RWPE2 (cell line): Measurements from ENCODE around the gene CLBA1.

Experiments
- ATAC-seq: fragments of 200-7000 bp; cut with Tn5 transposase; 3 replicates; pipeline ENCODE4 v1.9.1; 2021; ENCODE audit warnings: low read depth
- DNase-seq: peaks from one replicate; pipeline ENCODE4 v3.0.0-alpha.2; 2020; ENCODE audit warnings: low spot score
- H3K27ac ChIP-seq: fragments of 450-650 bp; 2 replicates; pipeline ENCODE4 v1.5.1; 2017; ENCODE audit warnings: mild to moderate bottlenecking; ENCODE audit not compliant: poor library complexity, severe bottlenecking
- H3K27me3 ChIP-seq: fragments of 250-450 bp; sonication (Bioruptor Pico); 2 replicates; pipeline ENCODE4 v1.5.1; 2021; ENCODE audit warnings: mild to moderate bottlenecking, moderate library complexity; ENCODE audit not compliant: insufficient read depth, poor library complexity, severe bottlenecking
- H3K36me3 ChIP-seq: fragments of 250-450 bp; sonication (Bioruptor Pico); 2 replicates; pipeline ENCODE4 v1.5.1; 2020; ENCODE audit warnings: low read depth, mild to moderate bottlenecking, moderate library complexity
- H3K4me1 ChIP-seq: fragments of 250-450 bp; sonication (Bioruptor Pico); 2 replicates; pipeline ENCODE4 v1.5.1; 2021; ENCODE audit warnings: mild to moderate bottlenecking, moderate library complexity; ENCODE audit not compliant: insufficient read depth, poor library complexity, severe bottlenecking
- H3K4me3 ChIP-seq: fragments of 250-450 bp; sonication (Bioruptor Pico); 2 replicates; pipeline ENCODE4 v1.5.1; 2021; ENCODE audit warnings: mild to moderate bottlenecking, moderate library complexity; ENCODE audit not compliant: severe bottlenecking
- H3K9me3 ChIP-seq: fragments of 250-450 bp; sonication (Bioruptor Pico); 2 replicates; pipeline ENCODE4 v1.5.1; 2021; ENCODE audit warnings: mild to moderate bottlenecking, moderate library complexity; ENCODE audit not compliant: severe bottlenecking
- CTCF ChIP-seq: fragments of 450-650 bp; IDR thresholded peaks from one replicate; pipeline ENCODE4 v1.5.1; 2017; ENCODE audit warnings: mild to moderate bottlenecking, moderate library complexity; ENCODE audit not compliant: poor library complexity, severe bottlenecking

CLBA1 gene

GRCh38 chr14:105019861-105020814 is 34.5 kb downstream of the CLBA1 start:
- Histone ChIP-seq H3K4me1 (peaks cover 74% of the 10 kb centered on the region), H3K27ac (peak overlapping the region; percentile 100), H3K36me3 (peaks cover 56% of the 10 kb centered on the region), H3K9me3 (no peaks in the 10 kb centered on the region), H3K27me3 (no peaks in the 10 kb centered on the region), H3K4me3 (peak overlapping the region; percentile 92)
- no peak for DNase-seq
- TF ChIP-seq CTCF = no peak
- ATAC-seq = no peak

GRCh38 chr14:105020815-105021655 is 35.4 kb downstream of the CLBA1 start, which contains the start of gene CDCA4:
Gene CDCA4, minus strand, starts transcription at chr14:105021083. Its CDS starts 9,154 bp downstream, at chr14:105011929.
- Histone ChIP-seq H3K36me3 (peaks cover 47% of the 10 kb centered on the region), H3K9me3 (no peaks in the 10 kb centered on the region), H3K27ac (peak within 1 kb of the TSS; percentile 100), H3K27me3 (no peaks in the 10 kb centered on the region), H3K4me1 (peaks cover 74% of the 10 kb centered on the region), H3K4me3 (peak within 1 kb of the TSS; percentile 92)
- DNase-seq (peak; percentile 98), ATAC-seq (peak; percentile 57)
- no peak for TF ChIP-seq CTCF

- H3K27ac ChIP-seq = peak overlapping the region; percentile 100
- H3K27me3 ChIP-seq = no peaks in the 10 kb centered on the region
- no peak for ATAC-seq
- peaks cover 40% of the 10 kb centered on the region for H3K36me3 ChIP-seq
- peak overlapping the region; percentile 92 for H3K4me3 ChIP-seq
- DNase-seq = no peak
- H3K9me3 ChIP-seq = no peaks in the 10 kb centered on the region
- peak; percentile 43 for TF ChIP-seq CTCF
- H3K4me1 ChIP-seq = peaks cover 74% of the 10 kb centered on the region
Observed at GRCh38 chr14:105021656-105022275, 36.2 kb downstream of the CLBA1 start.

- peak; percentile 1 for TF ChIP-seq CTCF
- Histone ChIP-seq H3K27me3 (no peaks in the 10 kb centered on the region), H3K36me3 (peaks cover 35% of the 10 kb centered on the region), H3K4me3 (no peak overlapping the region), H3K9me3 (no peaks in the 10 kb centered on the region), H3K4me1 (peaks cover 74% of the 10 kb centered on the region), H3K27ac (peak overlapping the region; percentile 100)
- no peak for ATAC-seq
- no peak for DNase-seq
Observed at GRCh38 chr14:105022276-105022670, 36.7 kb downstream of the CLBA1 start.
